GM12878 (cell line): ENCODE measurements around the gene RETREG1. TPM values are rescaled to one million over a fixed set of nuclear protein-coding genes. Genes with fewer than 3 reads are reported as not detected.

ENCODE experiments used
- ATAC-seq: fragments of 200-7000 bp; cut with Tn5 transposase; 3 replicates; pipeline ENCODE4 v1.9.1; 2020; ENCODE audit warnings: mild to moderate bottlenecking, moderate library complexity
- BruUV-seq: library from RNA; stranded (reverse); fragments of 400-500 nt; replicated peaks from 2 replicates; lab custom pipeline; 2021; lab: Mats Ljungman, UMichigan
- CTCF ChIA-PET: fragments of 300-600 bp; sonication (Branson Sonifier 250); formaldehyde crosslinking; extraction: SDS; loops from one replicate; lab custom pipeline; 2021; ENCODE audit warnings: inconsistent platforms; lab: Yijun Ruan, JAX
- POLR2A ChIA-PET: fragments of 350-600 bp; formaldehyde crosslinking; extraction: SDS; loops from one replicate; lab custom pipeline; 2021; ENCODE audit warnings: inconsistent platforms; lab: Charles Lee
- RAD21 ChIA-PET: fragments of 300-600 bp; sonication (Branson Sonifier 250); formaldehyde crosslinking; loops from one replicate; lab custom pipeline; 2023; ENCODE audit warnings: antibody characterized with exemption; ENCODE audit not compliant: unreplicated experiment; lab: Charles Lee
- SMC1A ChIA-PET: fragments of 300-600 bp; sonication (Branson Sonifier 250); formaldehyde crosslinking; loops from one replicate; lab custom pipeline; 2023; ENCODE audit not compliant: unreplicated experiment, uncharacterized antibody; lab: Charles Lee
- DNase-seq: peaks from one replicate; pipeline ENCODE4 v3.0.0-alpha.2; 2011; ENCODE audit warnings: low read depth, low spot score
- FAIRE-seq: peaks from 3 replicates; lab custom pipeline; 2011; peaks lifted over from hg19 to GRCh38; lab: Jason Lieb, UNC
- H2AFZ ChIP-seq: 2 replicates; pipeline ENCODE4 v1.6.0; 2011; ENCODE audit warnings: low read depth, low read length, control low read depth; ENCODE audit not compliant: control insufficient read depth
- H3K27ac ChIP-seq: 2 replicates; pipeline ENCODE4 v1.5.1; 2011; ENCODE audit warnings: control low read depth; ENCODE audit not compliant: control insufficient read depth, insufficient read depth
- H3K27me3 ChIP-seq, 2 experiments: replicated peaks in 1 of 2; 2 replicates each; pipeline versions ENCODE4 v1.6.0 to v1.6.1; 2011; ENCODE audit warnings: low read length in 1 of 2; ENCODE audit not compliant: control insufficient read depth in 2 of 2, insufficient read depth in 2 of 2
- H3K36me3 ChIP-seq, 2 experiments: 2 replicates each; pipeline ENCODE4 v1.5.1; 2011; ENCODE audit warnings: low read length in 1 of 2; ENCODE audit not compliant: control insufficient read depth in 2 of 2, insufficient read depth in 2 of 2
- H3K4me1 ChIP-seq: 2 replicates; pipeline ENCODE4 v1.6.1; 2011; ENCODE audit warnings: mild to moderate bottlenecking, low read length, moderate library complexity, mixed read lengths; ENCODE audit not compliant: control insufficient read depth, insufficient read depth
- H3K4me2 ChIP-seq: 2 replicates; pipeline ENCODE4 v1.6.0; 2011; ENCODE audit warnings: control low read depth; ENCODE audit not compliant: control insufficient read depth, insufficient read depth
- H3K4me3 ChIP-seq: fragments of 200-600 bp; sonication (generic); 2 replicates; pipeline ENCODE4 v1.5.1; 2016
- H3K79me2 ChIP-seq: 2 replicates; pipeline ENCODE4 v1.6.0; 2011; ENCODE audit warnings: low read length; ENCODE audit not compliant: control insufficient read depth, insufficient read depth
- H3K9ac ChIP-seq: 2 replicates; pipeline ENCODE4 v1.8.0; 2011; ENCODE audit warnings: low read length, control low read depth, mixed read lengths; ENCODE audit not compliant: control insufficient read depth, insufficient read depth
- H3K9me3 ChIP-seq: replicated peaks from 3 replicates; pipeline ENCODE4 v1.5.1; 2011; ENCODE audit warnings: mild to moderate bottlenecking, low read length; ENCODE audit not compliant: control insufficient read depth, insufficient read depth
- H4K20me1 ChIP-seq: 2 replicates; pipeline ENCODE4 v1.6.0; 2011; ENCODE audit not compliant: control insufficient read depth, insufficient read depth
- EGR1 ChIP-seq, 2 experiments: IDR thresholded peaks; 1 replicate in 1 of 2; 2 replicates in 1 of 2; pipeline ENCODE4 v1.6.1; 2011 to 2012; ENCODE audit warnings: low read depth in 2 of 2, low read length in 2 of 2, borderline replicate concordance in 1 of 2, mild to moderate bottlenecking in 1 of 2, moderate library complexity in 1 of 2
- KDM1A ChIP-seq: fragments of 200-600 bp; sonication (generic); IDR thresholded peaks from 2 replicates; pipeline ENCODE4 v1.6.1; 2016; ENCODE audit warnings: borderline replicate concordance
- MLLT1 ChIP-seq: fragments of 450-650 bp; IDR thresholded peaks from 2 replicates; pipeline ENCODE4 v1.6.1; 2016; ENCODE audit warnings: mild to moderate bottlenecking
- WGBS: methylation state at CpG from one replicate; pipeline ENCODE4 v1.1.6; 2016; ENCODE audit warnings: low lambda C conversion rate; ENCODE audit not compliant: insufficient replicate concordance, insufficient coverage; ENCODE audit errors: missing lambda C conversion rate; 5-methylcytosine and 5-hydroxymethylcytosine counted together
- in situ Hi-C: fragments of 300-500 bp; cut with MboI; formaldehyde crosslinking; loops from 9 replicates; pipeline ENCODE4 v1.14.3; 2018; ENCODE audit warnings: mixed read lengths
- intact Hi-C: fragments of 100-400 bp; cut with micrococcal nuclease; formaldehyde crosslinking; loops from one replicate; pipeline ENCODE4 v1.14.2; 2022; ENCODE audit not compliant: unreplicated experiment
- polyA plus RNA-seq, 11 experiments: library from polyadenylated mRNA; depleted of rRNA in 4 of 11; unstranded in 6 of 11; stranded (reverse) in 5 of 11; fragments of >200 nt; fragmentation: Nextera tagmentation in 4 of 11; fragmentation: Illumina TruSeq in 1 of 11; extraction: Ambion mirVana in 4 of 11; extraction: Trizol in 1 of 11; gene quantifications; 1 replicate in 1 of 11; 2 replicates in 10 of 11; pipeline versions ENCODE4 v1.2.1 to v1.2.3, GENCODE V29; 2011 to 2016; ENCODE audit warnings: inconsistent platforms in 2 of 11, missing spikeins in 2 of 11, low read depth in 1 of 11
- total RNA-seq, 4 experiments: library from RNA; depleted of rRNA in 3 of 4; stranded (reverse); fragments of >200 nt in 3 of 4; fragmentation: Illumina TruSeq in 1 of 4; extraction: Trizol in 1 of 4; gene quantifications; 2 replicates each; pipeline versions ENCODE4 v1.2.1 to v1.2.3, GENCODE V29; 2013 to 2021

RETREG1 gene
- total and polyA plus RNA-seq, 10 of the 15 experiments (the other 5 are each of a cell fraction or from before 2014, with no cell fraction given): 3.9 to 8.9 (median 6.4) TPM

GRCh38 chr5:16464664-16465543 is 151.9 kb downstream of the RETREG1 start:
- Histone ChIP-seq H2AFZ (peak overlapping the region; percentile 94), H4K20me1 (no peaks in the 10 kb centered on the region; the same call in 1 of the 2 replicates), H3K4me3 (peak overlapping the region; percentile 95), H3K27me3 (no peaks in the 10 kb centered on the region), H3K9ac (peak overlapping the region; percentile 85), H3K4me1 (peaks cover 24% of the 10 kb centered on the region), H3K9me3 (no peaks in the 10 kb centered on the region; the same call in 2 of the 3 replicates), H3K4me2 (peak overlapping the region; percentile 95), H3K36me3 (peaks cover 1 to 27% of the 10 kb centered on the region in 2 experiments), H3K79me2 (peaks cover 69% of the 10 kb centered on the region), H3K27ac (peak overlapping the region; percentile 94)
- intact Hi-C loops: loop anchor here (5.0 kb wide), 1 partner anchor 398 kb away; no protein-coding TSS in a partner anchor
- FAIRE-seq (no peak), DNase-seq (no peak), ATAC-seq (0 out of 3 replicates have a peak, but pooled peaks have one; percentile 4)
- ChIA-PET SMC1A (interaction anchor here (1.1 kb wide), 1 partner anchor 86 kb away, joined by 4 read pairs; no protein-coding TSS in a partner anchor), CTCF (interaction anchor here (1.2 to 6.0 kb wide), 3 partner anchors 9 to 305 kb away, joined by 3 to 48 read pairs (median 3); no protein-coding TSS in a partner anchor), POLR2A (no interaction called here), RAD21 (no interaction called here)
- in situ Hi-C loops: loop anchor here (25.0 kb wide), 1 partner anchor 1753 kb away; no protein-coding TSS in a partner anchor
- BruUV-seq: TSS peak; percentile 84
- TF ChIP-seq KDM1A (no peak), MLLT1 (peak; percentile 39; the same call in 1 of the 2 replicates), EGR1 (IDR thresholded peaks at IDR 0.05; ENCODE audit: borderline replicate concordance in 1 of 2, low read depth in 2 of 2, low read length in 2 of 2) (peak in 1 of 2 experiments; percentile 9; a peak in 1 of 3 replicates)
- 2% methylated on average over 40 of the region's 40 CpGs for WGBS
